Thyroid gland (tissue), 4 donors: Measurements from ENCODE around the gene SLC15A1. TPM values are rescaled to one million over a fixed set of nuclear protein-coding genes. Genes with fewer than 3 reads are reported as not detected.

Source experiments
- DNase-seq, 2 donors: peaks; one replicate each; pipeline ENCODE4 v3.0.0-alpha.2; 2019
- H3K27ac ChIP-seq, 3 donors: fragments of 200-600 bp; sonication (generic); 1 replicate in 2 of 3; 2 replicates in 1 of 3; pipeline ENCODE4 v1.5.1; 2016 to 2019; ENCODE audit warnings: mild to moderate bottlenecking in 1 of 3, moderate library complexity in 1 of 3
- H3K27me3 ChIP-seq: fragments of 200-600 bp; sonication (generic); one replicate; pipeline ENCODE4 v1.5.1; 2019
- H3K36me3 ChIP-seq, 2 donors: fragments of 200-600 bp; sonication (generic); one replicate each; pipeline ENCODE4 v1.5.1; 2016 to 2019
- H3K4me1 ChIP-seq, 2 donors: fragments of 200-600 bp; sonication (generic); one replicate each; pipeline ENCODE4 v1.5.1; 2017 to 2019
- H3K4me3 ChIP-seq, 3 donors: fragments of 200-600 bp; sonication (generic); replicated peaks in 1 of 3; 1 replicate in 2 of 3; 2 replicates in 1 of 3; pipeline ENCODE4 v1.5.1; 2016; ENCODE audit warnings: mild to moderate bottlenecking in 1 of 3
- H3K9me3 ChIP-seq: fragments of 200-600 bp; sonication (generic); one replicate; pipeline ENCODE4 v1.5.1; 2017
- POLR2A ChIP-seq, 2 donors: fragments of 450-650 bp; IDR thresholded peaks; one replicate each; pipeline ENCODE4 v1.6.1; 2017; ENCODE audit warnings: antibody characterized with exemption in 2 of 2, mild to moderate bottlenecking in 2 of 2, moderate library complexity in 1 of 2
- WGBS, 2 donors: methylation state at CpG; one replicate each; pipeline ENCODE4 v1.1.5; 2017; 5-methylcytosine and 5-hydroxymethylcytosine counted together
- intact Hi-C: fragments of 100-400 bp; cut with DNase I; formaldehyde crosslinking; loops from one replicate; pipeline ENCODE4 v1.15.1; 2023
- total RNA-seq, 4 donors: library from RNA; depleted of rRNA; stranded (reverse); fragments of >200 nt; gene quantifications; one replicate each; pipeline ENCODE4 v1.2.3, GENCODE V29; 2016
- TF ChIP-seq, protein P1 (sequence below), 6 experiments: fragments of 200-600 bp in 3 of 6; fragments of 450-650 bp in 3 of 6; sonication (generic) in 3 of 6; IDR thresholded peaks; one replicate each; pipeline ENCODE4 v1.5.1; 2016 to 2019; ENCODE audit warnings: antibody characterized with exemption in 6 of 6, mild to moderate bottlenecking in 2 of 6, inconsistent platforms in 1 of 6, moderate library complexity in 1 of 6

The SLC15A1 gene
- total RNA-seq, 4 donors from 2014 or later = 0.33 TPM; not detected in 3

DNA sequence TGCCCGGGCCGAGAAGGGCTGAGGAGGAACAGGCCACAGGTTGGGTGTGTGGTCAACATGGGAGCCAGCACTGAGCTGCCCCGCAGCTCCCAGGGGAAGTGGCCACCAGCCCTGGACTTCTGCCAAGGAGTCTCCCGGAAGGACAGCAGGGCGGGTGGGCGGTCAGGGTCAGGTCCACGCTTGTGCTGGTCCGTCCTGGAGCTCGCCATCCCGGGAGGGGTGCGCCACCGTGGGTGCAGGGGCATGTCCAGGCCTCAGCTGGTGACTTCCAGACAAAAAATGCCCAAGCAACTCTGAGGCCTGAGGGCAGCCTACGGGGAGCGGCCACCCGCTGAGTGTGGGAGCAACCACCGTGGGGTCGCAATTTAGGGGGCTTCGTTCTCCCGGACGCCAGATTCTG lies 21.4 kb upstream of the SLC15A1 start:
- intact Hi-C loops = no loop called here
- TF ChIP-seq, protein P1, sequence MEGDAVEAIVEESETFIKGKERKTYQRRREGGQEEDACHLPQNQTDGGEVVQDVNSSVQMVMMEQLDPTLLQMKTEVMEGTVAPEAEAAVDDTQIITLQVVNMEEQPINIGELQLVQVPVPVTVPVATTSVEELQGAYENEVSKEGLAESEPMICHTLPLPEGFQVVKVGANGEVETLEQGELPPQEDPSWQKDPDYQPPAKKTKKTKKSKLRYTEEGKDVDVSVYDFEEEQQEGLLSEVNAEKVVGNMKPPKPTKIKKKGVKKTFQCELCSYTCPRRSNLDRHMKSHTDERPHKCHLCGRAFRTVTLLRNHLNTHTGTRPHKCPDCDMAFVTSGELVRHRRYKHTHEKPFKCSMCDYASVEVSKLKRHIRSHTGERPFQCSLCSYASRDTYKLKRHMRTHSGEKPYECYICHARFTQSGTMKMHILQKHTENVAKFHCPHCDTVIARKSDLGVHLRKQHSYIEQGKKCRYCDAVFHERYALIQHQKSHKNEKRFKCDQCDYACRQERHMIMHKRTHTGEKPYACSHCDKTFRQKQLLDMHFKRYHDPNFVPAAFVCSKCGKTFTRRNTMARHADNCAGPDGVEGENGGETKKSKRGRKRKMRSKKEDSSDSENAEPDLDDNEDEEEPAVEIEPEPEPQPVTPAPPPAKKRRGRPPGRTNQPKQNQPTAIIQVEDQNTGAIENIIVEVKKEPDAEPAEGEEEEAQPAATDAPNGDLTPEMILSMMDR (IDR thresholded peaks at IDR 0.05) = no peak
- TF ChIP-seq POLR2A (IDR thresholded peaks at IDR 0.05) = no peak
- no peak overlapping the region for H3K27ac ChIP-seq
- H3K36me3 ChIP-seq = no peaks in the 10 kb centered on the region
- H3K4me3 ChIP-seq = no peak overlapping the region
- no peaks in the 10 kb centered on the region for H3K9me3 ChIP-seq
- H3K4me1 ChIP-seq = no peaks in the 10 kb centered on the region
- 89 to 95% methylated on average over 11 to 18 of the region's 20 CpGs for WGBS, 2 donors
- no peaks in the 10 kb centered on the region for H3K27me3 ChIP-seq
- DNase-seq = no peak

GRCh38 chr13:98772794-98773452 lies 20.5 kb upstream of the SLC15A1 start:
- no peak for TF ChIP-seq POLR2A (IDR thresholded peaks at IDR 0.05)
- TF ChIP-seq, protein P1 (IDR thresholded peaks at IDR 0.05) = no peak
- DNase-seq = peak in 1 of 2 donors; percentile 8
- no peak overlapping the region for H3K27ac ChIP-seq
- 51 to 67% methylated on average over 6 to 8 of the region's 12 CpGs for WGBS, 2 donors
- H3K4me3 ChIP-seq = no peak overlapping the region
- H3K9me3 ChIP-seq = no peaks in the 10 kb centered on the region
- no peaks in the 10 kb centered on the region for H3K27me3 ChIP-seq
- intact Hi-C loops = no loop called here
- no peaks in the 10 kb centered on the region for H3K36me3 ChIP-seq
- no peaks in the 10 kb centered on the region for H3K4me1 ChIP-seq

- no peak for TF ChIP-seq POLR2A (IDR thresholded peaks at IDR 0.05)
- TF ChIP-seq, protein P1 (IDR thresholded peaks at IDR 0.05) = no peak
- Histone ChIP-seq H3K4me3 (no peak overlapping the region), H3K27ac (no peak overlapping the region), H3K9me3 (no peaks in the 10 kb centered on the region), H3K36me3 (no peaks in the 10 kb centered on the region), H3K27me3 (no peaks in the 10 kb centered on the region), H3K4me1 (no peaks in the 10 kb centered on the region)
- intact Hi-C loops = no loop called here
- 88% methylated on average over 16 of the region's 16 CpGs for WGBS, 2 donors
- no peak for DNase-seq
Observed at GRCh38 chr13:98771838-98772611, 19.6 kb upstream of the SLC15A1 start.

- Histone ChIP-seq H3K27me3 (no peaks in the 10 kb centered on the region), H3K9me3 (no peaks in the 10 kb centered on the region), H3K27ac (no peak overlapping the region), H3K4me3 (no peak overlapping the region), H3K4me1 (no peaks in the 10 kb centered on the region), H3K36me3 (no peaks in the 10 kb centered on the region)
- 83 to 95% methylated on average over 7 of the region's 7 CpGs for WGBS, 2 donors
- intact Hi-C loops = no loop called here
- TF ChIP-seq, protein P1 (IDR thresholded peaks at IDR 0.05) = no peak
- TF ChIP-seq POLR2A (IDR thresholded peaks at IDR 0.05) = no peak
- no peak for DNase-seq
Observed at GRCh38 chr13:98769736-98770135, 17.3 kb upstream of the SLC15A1 start.

DNA sequence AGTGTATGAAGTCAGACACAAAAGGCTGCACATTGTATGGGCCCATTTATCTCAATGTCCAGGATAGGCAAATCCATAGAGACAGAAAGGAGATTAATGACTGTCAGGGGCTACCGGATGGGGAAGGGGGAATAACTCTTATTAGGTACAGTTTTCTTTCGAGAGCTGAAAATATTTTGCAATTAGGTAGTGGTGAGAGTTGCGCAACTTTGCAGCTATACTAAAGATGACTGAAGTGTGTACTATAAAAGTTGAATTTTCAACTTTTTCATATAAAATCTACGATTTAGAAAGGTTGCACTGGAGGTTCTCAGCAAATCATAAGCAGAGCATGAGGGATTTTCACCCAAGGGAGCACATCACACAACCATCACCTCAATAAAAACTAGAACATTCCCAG lies 16.1 kb upstream of the SLC15A1 start:
- 88 to 92% methylated on average over 4 of the region's 4 CpGs for WGBS, 2 donors
- no peak for TF ChIP-seq POLR2A (IDR thresholded peaks at IDR 0.05)
- TF ChIP-seq, protein P1 (IDR thresholded peaks at IDR 0.05) = no peak
- Histone ChIP-seq H3K9me3 (no peaks in the 10 kb centered on the region), H3K4me3 (no peak overlapping the region), H3K27me3 (no peaks in the 10 kb centered on the region), H3K36me3 (no peaks in the 10 kb centered on the region), H3K27ac (no peak overlapping the region), H3K4me1 (no peaks in the 10 kb centered on the region)
- DNase-seq = no peak
- intact Hi-C loops = no loop called here
